GM13976 (cell line): Measurements from ENCODE around the gene MSH5.

Experiments used
- DNase-seq: peaks from one replicate; pipeline ENCODE4 v3.0.0; 2012; ENCODE audit warnings: low spot score
- in situ Hi-C: fragments of 300-500 bp; cut with MboI; formaldehyde crosslinking; loops from one replicate; pipeline ENCODE4 v1.12.0; 2022; ENCODE audit warnings: low sequenced_read_pairs, mixed read lengths, inconsistent platforms; ENCODE audit not compliant: unreplicated experiment
- TF ChIP-seq, protein P1 (sequence below): IDR thresholded peaks from 2 replicates; pipeline ENCODE4 v1.5.1; 2012; ENCODE audit warnings: borderline replicate concordance, mild to moderate bottlenecking; ENCODE audit not compliant: insufficient read depth; ENCODE audit errors: extremely low read depth, missing control alignments, control extremely low read depth

MSH5 gene

DNA sequence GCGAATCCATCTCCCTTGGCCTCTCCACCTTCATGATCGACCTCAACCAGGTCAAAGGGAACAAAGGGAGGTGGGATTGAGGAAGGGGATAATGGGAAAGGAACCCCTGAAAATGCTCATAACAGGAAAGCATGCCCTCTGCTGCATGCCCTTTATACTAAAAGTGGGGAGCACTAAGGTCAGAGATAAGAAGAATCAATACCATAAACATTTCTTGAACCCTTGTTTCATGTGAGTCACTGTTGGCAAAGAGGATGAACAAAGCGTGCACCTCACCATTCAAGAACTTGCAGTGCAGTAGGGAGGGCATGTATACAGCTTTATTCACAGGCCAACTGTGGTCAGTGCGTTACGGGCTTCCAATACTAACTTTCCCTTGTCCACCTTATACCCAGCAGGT is 21.0 kb downstream of the MSH5 start:
- no peak for DNase-seq
- in situ Hi-C loops, result no loop called here
- TF ChIP-seq, protein P1, sequence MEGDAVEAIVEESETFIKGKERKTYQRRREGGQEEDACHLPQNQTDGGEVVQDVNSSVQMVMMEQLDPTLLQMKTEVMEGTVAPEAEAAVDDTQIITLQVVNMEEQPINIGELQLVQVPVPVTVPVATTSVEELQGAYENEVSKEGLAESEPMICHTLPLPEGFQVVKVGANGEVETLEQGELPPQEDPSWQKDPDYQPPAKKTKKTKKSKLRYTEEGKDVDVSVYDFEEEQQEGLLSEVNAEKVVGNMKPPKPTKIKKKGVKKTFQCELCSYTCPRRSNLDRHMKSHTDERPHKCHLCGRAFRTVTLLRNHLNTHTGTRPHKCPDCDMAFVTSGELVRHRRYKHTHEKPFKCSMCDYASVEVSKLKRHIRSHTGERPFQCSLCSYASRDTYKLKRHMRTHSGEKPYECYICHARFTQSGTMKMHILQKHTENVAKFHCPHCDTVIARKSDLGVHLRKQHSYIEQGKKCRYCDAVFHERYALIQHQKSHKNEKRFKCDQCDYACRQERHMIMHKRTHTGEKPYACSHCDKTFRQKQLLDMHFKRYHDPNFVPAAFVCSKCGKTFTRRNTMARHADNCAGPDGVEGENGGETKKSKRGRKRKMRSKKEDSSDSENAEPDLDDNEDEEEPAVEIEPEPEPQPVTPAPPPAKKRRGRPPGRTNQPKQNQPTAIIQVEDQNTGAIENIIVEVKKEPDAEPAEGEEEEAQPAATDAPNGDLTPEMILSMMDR, result no peak

- in situ Hi-C loops, result no loop called here
- TF ChIP-seq, protein P1, result no peak
- no peak for DNase-seq
These were observed 21.5 kb downstream of the MSH5 start for GRCh38 chr6:31761343-31761742.

GRCh38 chr6:31762356-31762755 is 22.6 kb downstream of the MSH5 start, which contains the start of gene SAPCD1:
Gene SAPCD1, plus strand, starts transcription at chr6:31762656. Its CDS starts 399 bp downstream, at chr6:31763055.
- DNase-seq, result no peak
- TF ChIP-seq, protein P1, result no peak
- in situ Hi-C loops, result no loop called here

DNA sequence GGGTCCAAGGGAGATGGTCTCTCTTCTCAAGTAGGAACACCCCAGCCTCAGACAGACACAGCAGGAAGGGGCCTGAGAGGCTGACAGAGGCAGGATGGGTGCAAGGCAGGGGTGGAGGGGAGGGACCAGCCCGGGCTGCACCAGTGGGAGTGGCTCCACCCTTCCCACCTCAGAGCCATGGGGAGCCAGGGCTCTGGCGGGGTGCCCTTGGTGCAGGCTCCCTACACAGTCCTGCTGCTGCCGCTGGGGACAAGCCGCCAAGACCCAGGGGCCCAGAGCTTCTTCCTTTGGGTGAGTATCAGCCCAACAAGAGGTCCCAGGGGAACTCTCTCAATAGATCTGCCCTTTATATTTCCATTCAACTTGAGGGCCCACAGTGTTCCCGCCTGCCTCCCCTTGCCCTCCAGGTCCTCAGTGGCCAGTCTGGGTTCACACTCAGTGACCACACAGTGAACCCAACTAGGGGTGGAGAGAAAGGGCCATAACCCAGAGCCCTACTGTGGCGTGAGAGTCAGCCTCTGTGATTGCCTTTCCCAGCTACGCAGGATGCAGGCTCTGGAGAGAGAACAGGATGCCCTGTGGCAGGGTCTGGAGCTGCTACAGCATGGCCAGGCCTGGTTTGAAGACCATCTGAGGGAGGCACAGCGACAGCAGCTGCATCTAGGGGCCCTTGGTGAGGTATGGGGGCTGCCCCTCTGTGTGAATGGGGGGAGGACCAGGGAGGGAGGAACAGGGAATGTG is 23.2 kb downstream of the MSH5 start:
- TF ChIP-seq, protein P1, result no peak
- in situ Hi-C loops, result no loop called here
- DNase-seq, result no peak

GRCh38 chr6:31763619-31763940 is 23.8 kb downstream of the MSH5 start:
- in situ Hi-C loops, result no loop called here
- TF ChIP-seq, protein P1, result no peak
- no peak for DNase-seq

GRCh38 chr6:31764198-31764597 is 24.4 kb downstream of the MSH5 start:
- TF ChIP-seq, protein P1, result no peak
- DNase-seq, result no peak
- in situ Hi-C loops, result no loop called here
